Neuron (in vitro differentiated cells): ENCODE measurements around the gene CALCA.

Experiments
- H2AFZ ChIP-seq: one replicate; pipeline ENCODE4 v1.6.1; 2013; ENCODE audit warnings: low read depth, mild to moderate bottlenecking, inconsistent platforms, low read length, moderate library complexity
- H3K27me3 ChIP-seq: one replicate; pipeline ENCODE4 v1.6.1; 2013; ENCODE audit warnings: low read length; ENCODE audit not compliant: insufficient read depth
- H3K36me3 ChIP-seq: one replicate; pipeline ENCODE4 v1.6.1; 2013; ENCODE audit warnings: low read length; ENCODE audit not compliant: insufficient read depth
- H3K4me1 ChIP-seq: one replicate; pipeline ENCODE4 v1.6.1; 2013; ENCODE audit warnings: low read length; ENCODE audit not compliant: insufficient read depth
- H3K4me3 ChIP-seq: 2 replicates; pipeline ENCODE4 v1.5.1; 2013; ENCODE audit warnings: mild to moderate bottlenecking, low read length, moderate library complexity
- H3K9me3 ChIP-seq: one replicate; pipeline ENCODE4 v1.6.1; 2013; ENCODE audit warnings: low read length

Gene CALCA

GRCh38 chr11:14972581-14973495, 687 bp upstream of the CALCA start:
- Histone ChIP-seq H3K4me3 (peak overlapping the region; percentile 42), H3K9me3 (no peaks in the 10 kb centered on the region), H3K27me3 (peaks cover 72% of the 10 kb centered on the region), H2AFZ (no peak overlapping the region), H3K36me3 (no peaks in the 10 kb centered on the region), H3K4me1 (peaks cover 14% of the 10 kb centered on the region)

- Histone ChIP-seq H3K4me1 (peaks cover 14% of the 10 kb centered on the region), H3K9me3 (no peaks in the 10 kb centered on the region), H2AFZ (no peak overlapping the region), H3K4me3 (no peak overlapping the region), H3K36me3 (no peaks in the 10 kb centered on the region), H3K27me3 (peaks cover 59% of the 10 kb centered on the region)
These were observed 2.2 kb downstream of the CALCA start for GRCh38 chr11:14969901-14970323.

GRCh38 chr11:14967581-14968243, 4.4 kb downstream of the CALCA start:
- no peaks in the 10 kb centered on the region for H3K9me3 ChIP-seq
- peaks cover 37% of the 10 kb centered on the region for H3K27me3 ChIP-seq
- no peak overlapping the region for H3K4me3 ChIP-seq
- no peaks in the 10 kb centered on the region for H3K4me1 ChIP-seq
- no peak overlapping the region for H2AFZ ChIP-seq
- no peaks in the 10 kb centered on the region for H3K36me3 ChIP-seq

DNA sequence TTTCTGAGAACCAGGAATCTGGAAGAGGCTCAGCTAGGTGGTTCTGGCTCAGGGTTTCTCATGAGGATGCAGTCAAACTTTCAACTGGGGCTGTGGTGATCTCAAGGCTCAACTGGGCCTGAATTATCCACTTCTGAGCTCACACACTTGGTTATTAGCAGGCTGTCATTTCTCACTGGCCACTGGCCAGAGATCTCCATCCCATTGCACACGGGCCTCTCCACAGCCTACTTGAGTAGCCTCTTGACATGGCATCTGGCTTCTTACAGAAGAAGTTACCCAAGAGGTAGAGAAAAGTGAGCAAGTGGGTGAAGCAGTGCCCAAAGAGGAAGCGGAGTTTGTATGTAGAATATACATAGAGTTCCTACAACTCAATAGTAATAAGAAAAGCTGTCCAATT, 16.0 kb downstream of the CALCA start:
- Histone ChIP-seq H3K4me1 (no peaks in the 10 kb centered on the region), H3K36me3 (no peaks in the 10 kb centered on the region), H3K9me3 (no peaks in the 10 kb centered on the region), H2AFZ (no peak overlapping the region), H3K4me3 (no peak overlapping the region), H3K27me3 (peaks cover 2% of the 10 kb centered on the region)

- no peak overlapping the region for H2AFZ ChIP-seq
- H3K4me3 ChIP-seq = no peak overlapping the region
- H3K27me3 ChIP-seq = peaks cover 2% of the 10 kb centered on the region
- H3K4me1 ChIP-seq = no peaks in the 10 kb centered on the region
- H3K36me3 ChIP-seq = no peaks in the 10 kb centered on the region
- H3K9me3 ChIP-seq = no peaks in the 10 kb centered on the region
These were observed 17.6 kb downstream of the CALCA start for GRCh38 chr11:14954581-14954980.

DNA sequence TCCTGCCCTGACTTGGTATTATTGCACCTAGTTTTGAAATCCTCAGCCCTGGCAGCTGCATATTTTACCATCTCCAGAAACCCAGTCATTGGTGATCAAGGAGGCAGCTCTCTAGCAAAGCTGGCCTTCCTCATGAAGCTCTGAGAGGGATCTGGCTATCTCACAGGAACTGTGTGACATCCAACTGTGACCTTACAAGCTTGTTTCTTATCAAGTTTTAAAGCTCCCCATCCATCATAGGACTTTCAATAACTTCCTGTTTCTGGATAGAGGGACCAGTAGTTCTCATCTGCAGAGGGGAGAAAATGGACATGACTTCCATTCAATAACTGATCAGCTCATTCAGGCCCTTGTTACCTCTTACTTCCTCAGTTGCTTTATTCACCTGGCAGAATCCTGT, 18.2 kb downstream of the CALCA start:
- Histone ChIP-seq H2AFZ (no peak overlapping the region), H3K36me3 (no peaks in the 10 kb centered on the region), H3K4me3 (no peak overlapping the region), H3K27me3 (peaks cover 2% of the 10 kb centered on the region), H3K4me1 (no peaks in the 10 kb centered on the region), H3K9me3 (no peaks in the 10 kb centered on the region)

- H3K4me1 ChIP-seq = no peaks in the 10 kb centered on the region
- H3K9me3 ChIP-seq = no peaks in the 10 kb centered on the region
- H2AFZ ChIP-seq = no peak overlapping the region
- no peaks in the 10 kb centered on the region for H3K36me3 ChIP-seq
- H3K27me3 ChIP-seq = peaks cover 2% of the 10 kb centered on the region
- no peak overlapping the region for H3K4me3 ChIP-seq
These were observed 22.6 kb downstream of the CALCA start for GRCh38 chr11:14949437-14950147.

GRCh38 chr11:14942745-14943144, 29.4 kb downstream of the CALCA start:
- no peaks in the 10 kb centered on the region for H3K27me3 ChIP-seq
- no peak overlapping the region for H3K4me3 ChIP-seq
- no peaks in the 10 kb centered on the region for H3K36me3 ChIP-seq
- no peak overlapping the region for H2AFZ ChIP-seq
- H3K9me3 ChIP-seq = no peaks in the 10 kb centered on the region
- H3K4me1 ChIP-seq = no peaks in the 10 kb centered on the region

DNA sequence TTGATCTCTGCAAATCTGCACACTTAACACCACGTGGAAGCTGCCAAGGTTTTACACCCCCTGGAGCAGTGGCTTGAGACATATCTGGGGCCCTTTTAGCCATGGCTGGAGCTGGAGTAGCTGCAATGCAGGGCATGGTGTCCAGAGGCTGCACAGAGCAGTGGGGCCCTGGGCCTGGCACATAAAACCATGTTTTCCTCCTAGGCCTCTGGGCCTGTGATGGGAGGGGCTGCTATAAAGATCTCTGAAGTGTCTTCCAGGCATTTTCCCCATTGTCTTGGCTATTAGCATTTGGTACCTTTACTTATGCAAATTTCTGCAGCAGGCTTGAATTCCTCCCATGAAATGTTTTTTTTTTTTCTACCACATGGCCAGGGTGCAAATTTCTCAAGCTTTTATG, 33.2 kb downstream of the CALCA start:
- Histone ChIP-seq H3K36me3 (no peaks in the 10 kb centered on the region), H3K4me3 (no peak overlapping the region), H3K4me1 (no peaks in the 10 kb centered on the region), H2AFZ (no peak overlapping the region), H3K27me3 (no peaks in the 10 kb centered on the region), H3K9me3 (no peaks in the 10 kb centered on the region)

- H3K27me3 ChIP-seq = no peaks in the 10 kb centered on the region
- H2AFZ ChIP-seq = no peak overlapping the region
- no peaks in the 10 kb centered on the region for H3K36me3 ChIP-seq
- no peaks in the 10 kb centered on the region for H3K4me1 ChIP-seq
- H3K9me3 ChIP-seq = no peaks in the 10 kb centered on the region
- H3K4me3 ChIP-seq = no peak overlapping the region
These were observed 37.4 kb downstream of the CALCA start for GRCh38 chr11:14934641-14935351.

DNA sequence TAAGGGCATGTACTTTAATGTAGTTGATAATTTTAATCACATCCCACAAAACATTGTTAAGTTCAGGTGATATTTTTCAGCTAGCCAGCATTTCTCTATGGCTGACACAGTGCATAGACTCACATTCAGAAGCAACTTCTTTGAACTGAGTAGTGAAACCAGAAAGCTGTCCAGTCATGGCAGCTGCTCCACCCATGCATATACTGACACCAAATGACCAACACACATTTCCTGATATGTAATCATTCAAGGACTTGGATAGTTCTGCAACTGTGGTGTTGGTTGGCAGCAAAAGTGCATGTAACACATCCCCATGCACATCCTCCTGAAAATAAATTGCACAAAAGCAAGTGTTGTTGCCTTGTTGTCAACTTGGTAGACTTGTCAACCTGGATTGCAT, 39.7 kb downstream of the CALCA start:
- Histone ChIP-seq H2AFZ (no peak overlapping the region), H3K4me3 (no peak overlapping the region), H3K9me3 (no peaks in the 10 kb centered on the region), H3K36me3 (no peaks in the 10 kb centered on the region), H3K27me3 (no peaks in the 10 kb centered on the region), H3K4me1 (no peaks in the 10 kb centered on the region)

DNA sequence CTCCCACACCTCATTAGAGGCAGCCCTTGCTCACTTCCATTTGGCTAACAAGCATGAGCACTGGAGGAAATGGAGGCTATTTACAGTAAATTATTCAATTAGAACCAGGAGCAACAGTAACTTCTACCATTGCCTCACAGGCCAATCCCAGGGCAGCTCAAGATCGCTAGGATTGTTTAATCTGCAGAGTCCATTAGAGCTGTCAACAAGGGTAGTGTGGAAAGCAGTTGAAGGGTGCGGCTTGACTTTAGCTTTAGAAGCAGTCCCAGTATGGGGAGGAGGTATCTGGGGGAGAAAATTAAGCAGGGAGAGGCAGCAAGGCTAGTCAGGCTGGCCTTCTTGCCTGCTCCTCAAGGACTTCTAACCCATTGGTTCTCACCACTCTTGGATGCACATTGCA, 41.8 kb downstream of the CALCA start:
- Histone ChIP-seq H3K27me3 (no peaks in the 10 kb centered on the region), H2AFZ (no peak overlapping the region), H3K9me3 (no peaks in the 10 kb centered on the region), H3K4me3 (no peak overlapping the region), H3K36me3 (no peaks in the 10 kb centered on the region), H3K4me1 (no peaks in the 10 kb centered on the region)
